GM12878 (cell line): ENCODE measurements around the gene RNU1-2. TPM values are rescaled to one million over a fixed set of nuclear protein-coding genes. Genes with fewer than 3 reads are reported as not detected.
A peak's percentile ranks its signal among the peaks of the same experiment; 100 is the strongest.

Experiments used
- ATAC-seq: fragments of 200-7000 bp; cut with Tn5 transposase; 3 replicates; pipeline ENCODE4 v1.9.1; 2020; ENCODE audit warnings: mild to moderate bottlenecking, moderate library complexity
- BruUV-seq: library from RNA; stranded (reverse); fragments of 400-500 nt; replicated peaks from 2 replicates; lab custom pipeline; 2021; lab: Mats Ljungman, UMichigan
- CTCF ChIA-PET: fragments of 300-600 bp; sonication (Branson Sonifier 250); formaldehyde crosslinking; extraction: SDS; loops from one replicate; lab custom pipeline; 2021; ENCODE audit warnings: inconsistent platforms; lab: Yijun Ruan, JAX
- POLR2A ChIA-PET: fragments of 350-600 bp; formaldehyde crosslinking; extraction: SDS; loops from one replicate; lab custom pipeline; 2021; ENCODE audit warnings: inconsistent platforms; lab: Charles Lee
- RAD21 ChIA-PET: fragments of 300-600 bp; sonication (Branson Sonifier 250); formaldehyde crosslinking; loops from one replicate; lab custom pipeline; 2023; ENCODE audit warnings: antibody characterized with exemption; ENCODE audit not compliant: unreplicated experiment; lab: Charles Lee
- SMC1A ChIA-PET: fragments of 300-600 bp; sonication (Branson Sonifier 250); formaldehyde crosslinking; loops from one replicate; lab custom pipeline; 2023; ENCODE audit not compliant: unreplicated experiment, uncharacterized antibody; lab: Charles Lee
- DNase-seq: peaks from one replicate; pipeline ENCODE4 v3.0.0-alpha.2; 2011; ENCODE audit warnings: low read depth, low spot score
- FAIRE-seq: peaks from 3 replicates; lab custom pipeline; 2011; peaks lifted over from hg19 to GRCh38; lab: Jason Lieb, UNC
- H2AFZ ChIP-seq: 2 replicates; pipeline ENCODE4 v1.6.0; 2011; ENCODE audit warnings: low read depth, low read length, control low read depth; ENCODE audit not compliant: control insufficient read depth
- H3K27ac ChIP-seq: 2 replicates; pipeline ENCODE4 v1.5.1; 2011; ENCODE audit warnings: control low read depth; ENCODE audit not compliant: control insufficient read depth, insufficient read depth
- H3K27me3 ChIP-seq, 2 experiments: replicated peaks in 1 of 2; 2 replicates each; pipeline versions ENCODE4 v1.6.0 to v1.6.1; 2011; ENCODE audit warnings: low read length in 1 of 2; ENCODE audit not compliant: control insufficient read depth in 2 of 2, insufficient read depth in 2 of 2
- H3K36me3 ChIP-seq, 2 experiments: 2 replicates each; pipeline ENCODE4 v1.5.1; 2011; ENCODE audit warnings: low read length in 1 of 2; ENCODE audit not compliant: control insufficient read depth in 2 of 2, insufficient read depth in 2 of 2
- H3K4me1 ChIP-seq: 2 replicates; pipeline ENCODE4 v1.6.1; 2011; ENCODE audit warnings: mild to moderate bottlenecking, low read length, moderate library complexity, mixed read lengths; ENCODE audit not compliant: control insufficient read depth, insufficient read depth
- H3K4me2 ChIP-seq: 2 replicates; pipeline ENCODE4 v1.6.0; 2011; ENCODE audit warnings: control low read depth; ENCODE audit not compliant: control insufficient read depth, insufficient read depth
- H3K4me3 ChIP-seq: fragments of 200-600 bp; sonication (generic); 2 replicates; pipeline ENCODE4 v1.5.1; 2016
- H3K79me2 ChIP-seq: 2 replicates; pipeline ENCODE4 v1.6.0; 2011; ENCODE audit warnings: low read length; ENCODE audit not compliant: control insufficient read depth, insufficient read depth
- H3K9ac ChIP-seq: 2 replicates; pipeline ENCODE4 v1.8.0; 2011; ENCODE audit warnings: low read length, control low read depth, mixed read lengths; ENCODE audit not compliant: control insufficient read depth, insufficient read depth
- H3K9me3 ChIP-seq: replicated peaks from 3 replicates; pipeline ENCODE4 v1.5.1; 2011; ENCODE audit warnings: mild to moderate bottlenecking, low read length; ENCODE audit not compliant: control insufficient read depth, insufficient read depth
- H4K20me1 ChIP-seq: 2 replicates; pipeline ENCODE4 v1.6.0; 2011; ENCODE audit not compliant: control insufficient read depth, insufficient read depth
- ESRRA ChIP-seq: IDR thresholded peaks from 2 replicates; pipeline ENCODE4 v1.6.1; 2012; ENCODE audit warnings: mild to moderate bottlenecking, low read length, improper control_type of control experiment
- EZH2 ChIP-seq: IDR thresholded peaks from 2 replicates; pipeline ENCODE4 v1.6.1; 2012; ENCODE audit warnings: low read depth, mild to moderate bottlenecking, control low read depth, inconsistent platforms, low read length, borderline replicate concordance; ENCODE audit not compliant: control insufficient read depth
- HDAC2 ChIP-seq: fragments of 200-600 bp; sonication (generic); IDR thresholded peaks from 2 replicates; pipeline ENCODE4 v1.6.1; 2017
- JUND ChIP-seq: IDR thresholded peaks from 2 replicates; pipeline ENCODE4 v1.6.1; 2012; ENCODE audit warnings: low read depth, mild to moderate bottlenecking, low read length, improper control_type of control experiment, moderate library complexity
- MYC ChIP-seq: IDR thresholded peaks from 2 replicates; pipeline ENCODE4 v1.6.1; 2011; ENCODE audit warnings: mild to moderate bottlenecking, low read length, moderate library complexity, inconsistent platforms; ENCODE audit not compliant: insufficient read depth, insufficient replicate concordance, insufficient read length, severe bottlenecking
- NBN ChIP-seq: fragments of 450-650 bp; IDR thresholded peaks from 2 replicates; pipeline ENCODE4 v1.6.1; 2016
- NFYA ChIP-seq: IDR thresholded peaks from 2 replicates; pipeline ENCODE4 v1.6.1; 2011; ENCODE audit warnings: low read depth, mild to moderate bottlenecking, low read length, improper control_type of control experiment, borderline replicate concordance
- NFYB ChIP-seq: IDR thresholded peaks from 2 replicates; pipeline ENCODE4 v1.6.1; 2011; ENCODE audit warnings: low read depth, mild to moderate bottlenecking, low read length, improper control_type of control experiment, moderate library complexity; ENCODE audit not compliant: insufficient read depth
- NR2C1 ChIP-seq: fragments of 450-650 bp; IDR thresholded peaks from 2 replicates; pipeline ENCODE4 v1.6.1; 2017; ENCODE audit warnings: antibody characterized with exemption, mild to moderate bottlenecking, moderate library complexity
- NR2F1 ChIP-seq: fragments of 450-650 bp; conservative IDR thresholded peaks from 2 replicates; pipeline ENCODE4 v1.6.1; 2017; ENCODE audit warnings: mild to moderate bottlenecking
- NRF1 ChIP-seq: conservative IDR thresholded peaks from 2 replicates; pipeline ENCODE4 v1.6.1; 2011; ENCODE audit warnings: mild to moderate bottlenecking, low read depth, low read length, improper control_type of control experiment
- PKNOX1 ChIP-seq: fragments of 450-650 bp; IDR thresholded peaks from 2 replicates; pipeline ENCODE4 v1.6.1; 2016; ENCODE audit warnings: mild to moderate bottlenecking
- POLR2AphosphoS2 ChIP-seq: IDR thresholded peaks from 2 replicates; pipeline ENCODE4 v1.6.1; 2011; ENCODE audit warnings: low read depth, mild to moderate bottlenecking, low read length, improper control_type of control experiment, moderate library complexity
- RAD21 ChIP-seq: IDR thresholded peaks from 2 replicates; pipeline ENCODE4 v1.6.1; 2011; ENCODE audit warnings: mild to moderate bottlenecking, low read depth, low read length, moderate library complexity; ENCODE audit not compliant: insufficient read depth
- RELA ChIP-seq: fragments of 450-650 bp; IDR thresholded peaks from 2 replicates; pipeline ENCODE4 v1.8.0; 2014; ENCODE audit warnings: borderline replicate concordance; ENCODE audit not compliant: partially characterized antibody
- SIX5 ChIP-seq: IDR thresholded peaks from 2 replicates; pipeline ENCODE4 v1.6.1; 2011; ENCODE audit warnings: mild to moderate bottlenecking, low read depth, low read length, moderate library complexity; ENCODE audit not compliant: severe bottlenecking
- SMC3 ChIP-seq: IDR thresholded peaks from 2 replicates; pipeline ENCODE4 v1.6.1; 2011; ENCODE audit warnings: low read length, improper control_type of control experiment, borderline replicate concordance
- SREBF2 ChIP-seq: IDR thresholded peaks from 2 replicates; pipeline ENCODE4 v1.6.1; 2012; ENCODE audit warnings: mild to moderate bottlenecking, low read length
- SRF ChIP-seq, 2 experiments: IDR thresholded peaks; 2 replicates each; pipeline ENCODE4 v1.6.1; 2011; ENCODE audit warnings: low read depth in 2 of 2, low read length in 2 of 2, mild to moderate bottlenecking in 1 of 2, moderate library complexity in 1 of 2
- STAT1 ChIP-seq: fragments of 450-650 bp; conservative IDR thresholded peaks from 2 replicates; pipeline ENCODE4 v1.6.1; 2014; ENCODE audit warnings: antibody characterized with exemption, mild to moderate bottlenecking
- TAF1 ChIP-seq: IDR thresholded peaks from 2 replicates; pipeline ENCODE4 v1.6.1; 2011; ENCODE audit warnings: mild to moderate bottlenecking, low read depth, low read length, borderline replicate concordance
- WGBS: methylation state at CpG from one replicate; pipeline ENCODE4 v1.1.6; 2016; ENCODE audit warnings: low lambda C conversion rate; ENCODE audit not compliant: insufficient replicate concordance, insufficient coverage; ENCODE audit errors: missing lambda C conversion rate; 5-methylcytosine and 5-hydroxymethylcytosine counted together
- in situ Hi-C: fragments of 300-500 bp; cut with MboI; formaldehyde crosslinking; loops from 9 replicates; pipeline ENCODE4 v1.14.3; 2018; ENCODE audit warnings: mixed read lengths
- intact Hi-C: fragments of 100-400 bp; cut with micrococcal nuclease; formaldehyde crosslinking; loops from one replicate; pipeline ENCODE4 v1.14.2; 2022; ENCODE audit not compliant: unreplicated experiment
- polyA plus RNA-seq, 11 experiments: library from polyadenylated mRNA; depleted of rRNA in 4 of 11; unstranded in 6 of 11; stranded (reverse) in 5 of 11; fragments of >200 nt; fragmentation: Nextera tagmentation in 4 of 11; fragmentation: Illumina TruSeq in 1 of 11; extraction: Ambion mirVana in 4 of 11; extraction: Trizol in 1 of 11; gene quantifications; 1 replicate in 1 of 11; 2 replicates in 10 of 11; pipeline versions ENCODE4 v1.2.1 to v1.2.3, GENCODE V29; 2011 to 2016; ENCODE audit warnings: inconsistent platforms in 2 of 11, missing spikeins in 2 of 11, low read depth in 1 of 11
- total RNA-seq, 4 experiments: library from RNA; depleted of rRNA in 3 of 4; stranded (reverse); fragments of >200 nt in 3 of 4; fragmentation: Illumina TruSeq in 1 of 4; extraction: Trizol in 1 of 4; gene quantifications; 2 replicates each; pipeline versions ENCODE4 v1.2.1 to v1.2.3, GENCODE V29; 2013 to 2021

Gene RNU1-2
- total and polyA plus RNA-seq, 10 of the 15 experiments (the other 5 are each of a cell fraction or from before 2014, with no cell fraction given) = under 0.01 to 20,946 (median 4.7) TPM; not detected in 2

DNA sequence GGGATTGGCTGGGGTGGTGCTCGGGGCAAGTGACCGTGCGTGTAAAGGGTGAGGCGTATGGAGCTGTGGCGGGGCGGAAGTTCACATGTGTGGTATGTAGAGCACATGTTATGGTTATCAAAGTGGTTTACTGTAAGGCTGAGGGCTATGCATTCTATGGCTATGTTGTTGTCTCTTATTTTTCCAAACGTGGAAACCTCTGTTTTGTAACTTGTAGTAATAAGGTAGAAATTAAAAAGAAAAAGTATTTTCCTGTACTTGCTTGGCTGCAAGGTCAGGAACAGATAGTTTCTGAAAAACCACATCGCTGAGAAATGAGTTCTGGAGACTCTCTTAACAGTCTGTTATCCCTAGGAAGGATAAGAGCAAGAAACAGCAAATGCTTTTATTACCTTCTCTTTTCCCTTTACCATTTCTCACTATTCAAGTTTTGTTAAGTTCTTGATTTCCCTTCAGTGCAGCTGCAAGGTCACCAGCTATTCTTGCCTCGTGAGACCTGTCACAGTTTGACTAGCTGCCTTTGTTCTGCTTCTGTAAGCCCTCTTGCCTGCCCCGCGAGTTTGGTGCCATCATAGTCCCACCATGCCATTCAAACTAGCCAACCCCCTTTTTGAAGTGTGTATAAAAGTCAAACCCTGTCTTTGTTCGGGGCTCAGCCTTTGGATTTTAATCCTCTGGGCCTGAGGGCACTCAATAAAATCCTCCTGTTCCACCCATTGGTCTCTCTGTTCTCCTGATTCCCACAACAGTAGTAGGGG is 9.5 kb downstream of the RNU1-2 start (continued):
- TF ChIP-seq NR2C1 (no peak), NRF1 (no peak), NBN (peak; percentile 96), RELA (peak; percentile 24), JUND (no peak), NFYA (no peak)

- no peak for FAIRE-seq
- ChIA-PET SMC1A (interaction anchor here (0.6 kb wide), 1 partner anchor 22 kb away, joined by 6 read pairs; no protein-coding TSS in a partner anchor), CTCF (interaction anchor here (1.5 to 1.8 kb wide), 2 partner anchors 54 to 140 kb away, joined by 4 read pairs; no protein-coding TSS in a partner anchor), POLR2A (interaction anchor here (0.6 to 1.0 kb wide), 2 partner anchors 9 to 10 kb away, joined by 5 read pairs; partner anchors contain the start of gene RNU1-2), RAD21 (no interaction called here)
- Histone ChIP-seq H3K9me3 (no peaks in the 10 kb centered on the region; the same call in 2 of the 3 replicates), H3K79me2 (no peaks in the 10 kb centered on the region), H3K27ac (no peak overlapping the region), H3K4me2 (no peak overlapping the region), H3K4me1 (peaks cover 10% of the 10 kb centered on the region; the same call in 1 of the 2 replicates), H3K27me3 (no peaks in the 10 kb centered on the region), H4K20me1 (no peaks in the 10 kb centered on the region), H3K9ac (no peak overlapping the region), H3K36me3 (no peaks in the 10 kb centered on the region), H2AFZ (no peak overlapping the region), H3K4me3 (no peak overlapping the region)
- intact Hi-C loops = loop anchor here (1.0 kb wide), 1 partner anchor 10 kb away; no protein-coding TSS in a partner anchor
- in situ Hi-C loops = no loop called here
- 41% methylated on average over 11 of the region's 11 CpGs for WGBS
- DNase-seq = no peak
- no TSS peak for BruUV-seq
- ATAC-seq = no peak
- no peak for TF ChIP-seq NFYB
- no peak for TF ChIP-seq EZH2
- TF ChIP-seq NR2F1 = no peak
- TF ChIP-seq SRF (IDR thresholded peaks at IDR 0.05; ENCODE audit: low read depth in 2 of 2, low read length in 2 of 2) = no peak
- no peak for TF ChIP-seq STAT1
- no peak for TF ChIP-seq SIX5
- TF ChIP-seq ESRRA = no peak
- TF ChIP-seq HDAC2 = no peak
- TF ChIP-seq TAF1 = no peak
- no peak for TF ChIP-seq RAD21
- TF ChIP-seq POLR2AphosphoS2 = no peak
- TF ChIP-seq SREBF2 = no peak
- TF ChIP-seq PKNOX1 = no peak
- TF ChIP-seq SMC3 = no peak
- no peak for TF ChIP-seq MYC
Measured at GRCh38 chr1:16905868-16906702, 10.3 kb downstream of the RNU1-2 start.
